Thoracic aorta (tissue), 2 donors: ENCODE measurements around the gene HBS1L. TPM values are rescaled to one million over a fixed set of nuclear protein-coding genes. Genes with fewer than 3 reads are reported as not detected.

Experiments used
- ATAC-seq: fragments of 150-250 bp; one replicate; pipeline ENCODE4 v1.8.0; 2017; ENCODE audit warnings: low read depth; ENCODE audit not compliant: insufficient number of reproducible peaks, low FRiP score
- DNase-seq: peaks from one replicate; pipeline ENCODE4 v3.0.0-alpha.2; 2020; ENCODE audit warnings: low spot score
- H3K27ac ChIP-seq, 2 donors: fragments of 200-600 bp; sonication (generic); 1 replicate in 1 of 2; 2 replicates in 1 of 2; pipeline ENCODE4 v1.5.1; 2016; ENCODE audit warnings: mild to moderate bottlenecking in 2 of 2, moderate library complexity in 2 of 2
- H3K27me3 ChIP-seq: fragments of 200-600 bp; sonication (generic); replicated peaks from 2 replicates; pipeline ENCODE4 v1.6.0; 2016; ENCODE audit warnings: mild to moderate bottlenecking; ENCODE audit not compliant: insufficient read depth
- H3K36me3 ChIP-seq: fragments of 200-600 bp; sonication (generic); one replicate; pipeline ENCODE4 v1.5.1; 2016
- H3K4me1 ChIP-seq, 2 donors: fragments of 200-600 bp; sonication (generic); 1 replicate in 1 of 2; 2 replicates in 1 of 2; pipeline versions ENCODE4 v1.5.1 to v1.6.0; 2016; ENCODE audit warnings: low read depth in 2 of 2, mild to moderate bottlenecking in 1 of 2; ENCODE audit not compliant: control insufficient read depth in 1 of 2
- H3K4me3 ChIP-seq: fragments of 200-600 bp; sonication (generic); 2 replicates; pipeline ENCODE4 v1.5.1; 2016; ENCODE audit warnings: mild to moderate bottlenecking
- H3K9me3 ChIP-seq: fragments of 200-600 bp; sonication (generic); 2 replicates; pipeline ENCODE4 v1.5.1; 2016
- CTCF ChIP-seq: fragments of 200-600 bp; sonication (generic); IDR thresholded peaks from one replicate; pipeline ENCODE4 v1.5.1; 2019; ENCODE audit warnings: antibody characterized with exemption
- total RNA-seq, 2 donors: library from RNA; depleted of rRNA; stranded (reverse); fragments of >200 nt; gene quantifications; one replicate each; pipeline versions ENCODE4 v1.1.0 to v1.2.3, GENCODE V29; 2016

Gene HBS1L
- total RNA-seq, 2 donors from 2014 or later = 42.5 to 48.5 TPM

- ATAC-seq (no peak), DNase-seq (no peak)
- no peak overlapping the region for H3K27ac ChIP-seq
- H3K27me3 ChIP-seq = no peaks in the 10 kb centered on the region
- H3K36me3 ChIP-seq = no peaks in the 10 kb centered on the region
- no peaks in the 10 kb centered on the region for H3K4me1 ChIP-seq
- no peak overlapping the region for H3K4me3 ChIP-seq
- TF ChIP-seq CTCF = no peak
- no peaks in the 10 kb centered on the region for H3K9me3 ChIP-seq
Observed at GRCh38 chr6:135071541-135071940, 16.9 kb upstream of the HBS1L start.

- no peak for ATAC-seq
- Histone ChIP-seq H3K4me3 (no peak overlapping the region), H3K36me3 (no peaks in the 10 kb centered on the region)
Observed at GRCh38 chr6:135067911-135068310, 13.3 kb upstream of the HBS1L start.

GRCh38 chr6:135066806-135067205 is 12.2 kb upstream of the HBS1L start:
- Histone ChIP-seq H3K4me3 (no peak overlapping the region), H3K27ac (no peak overlapping the region), H3K36me3 (no peaks in the 10 kb centered on the region), H3K4me1 (no peaks in the 10 kb centered on the region), H3K9me3 (no peaks in the 10 kb centered on the region), H3K27me3 (no peaks in the 10 kb centered on the region)
- ATAC-seq (no peak), DNase-seq (no peak)
- no peak for TF ChIP-seq CTCF

More at GRCh38 chr6:135067911-135068310, 13.3 kb upstream of the HBS1L start:
- H3K9me3 ChIP-seq = no peaks in the 10 kb centered on the region
- no peak overlapping the region for H3K27ac ChIP-seq
- no peaks in the 10 kb centered on the region for H3K4me1 ChIP-seq
- no peak for DNase-seq
- TF ChIP-seq CTCF = no peak
- H3K27me3 ChIP-seq = no peaks in the 10 kb centered on the region

- Histone ChIP-seq H3K4me3 (no peak overlapping the region), H3K4me1 (no peaks in the 10 kb centered on the region), H3K36me3 (no peaks in the 10 kb centered on the region), H3K9me3 (no peaks in the 10 kb centered on the region), H3K27ac (no peak overlapping the region), H3K27me3 (no peaks in the 10 kb centered on the region)
- TF ChIP-seq CTCF = no peak
- no peak for DNase-seq
- ATAC-seq = no peak
Observed at GRCh38 chr6:135066397-135066796, 11.8 kb upstream of the HBS1L start.

GRCh38 chr6:135064586-135064985 is 10.0 kb upstream of the HBS1L start:
- Histone ChIP-seq H3K36me3 (no peaks in the 10 kb centered on the region), H3K27me3 (no peaks in the 10 kb centered on the region), H3K9me3 (no peaks in the 10 kb centered on the region), H3K27ac (no peak overlapping the region), H3K4me3 (no peak overlapping the region), H3K4me1 (no peaks in the 10 kb centered on the region)
- TF ChIP-seq CTCF = no peak
- DNase-seq (no peak), ATAC-seq (no peak)
